ENCODE results near the gene ZNF318. TPM values are rescaled to one million over a fixed set of nuclear protein-coding genes. Genes with fewer than 3 reads are reported as not detected.
"Not testable (repeated sequence)": the region's sequence is repeated elsewhere in the genome, so short reads cannot be mapped to it uniquely, and the experiment has no call there.

Gene ZNF318
- total RNA-seq, 1 donor from 2014 or later, result 9.8 TPM

DNA sequence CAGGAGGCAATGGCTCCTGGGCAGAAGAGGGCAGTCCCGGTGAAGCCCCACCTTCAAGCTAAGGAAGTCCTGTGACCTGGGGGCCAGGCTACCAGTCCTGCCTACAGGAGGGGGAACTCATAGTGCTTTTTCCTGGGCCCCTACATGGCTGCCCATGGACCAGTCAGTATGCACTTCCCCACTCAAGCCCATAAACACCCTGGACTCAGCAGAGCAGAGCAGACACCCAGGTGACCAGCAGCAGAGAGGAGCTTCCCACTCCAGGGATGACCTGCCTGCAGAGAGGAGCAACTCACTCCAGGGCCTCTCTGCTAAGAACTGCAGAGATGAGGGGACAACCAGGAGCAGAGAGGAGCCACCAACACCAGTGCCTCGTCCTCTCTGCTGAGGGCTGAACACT is 43.6 kb upstream of the ZNF318 start:
- no peak overlapping the region for H3K27ac ChIP-seq (ENCODE audit: low read depth, low read length)
- H3K9ac ChIP-seq (ENCODE audit: low read length), result no peak overlapping the region
- H3K36me3 Mint-ChIP-seq (ENCODE audit: low read depth, unreplicated experiment), result no peaks in the 10 kb centered on the region
- FAIRE-seq (no peak), DNase-seq (ENCODE audit: low read depth) (no peak)
- no peaks in the 10 kb centered on the region for H3K79me2 ChIP-seq (ENCODE audit: insufficient read depth, low read length)
- TF ChIP-seq, protein P1, sequence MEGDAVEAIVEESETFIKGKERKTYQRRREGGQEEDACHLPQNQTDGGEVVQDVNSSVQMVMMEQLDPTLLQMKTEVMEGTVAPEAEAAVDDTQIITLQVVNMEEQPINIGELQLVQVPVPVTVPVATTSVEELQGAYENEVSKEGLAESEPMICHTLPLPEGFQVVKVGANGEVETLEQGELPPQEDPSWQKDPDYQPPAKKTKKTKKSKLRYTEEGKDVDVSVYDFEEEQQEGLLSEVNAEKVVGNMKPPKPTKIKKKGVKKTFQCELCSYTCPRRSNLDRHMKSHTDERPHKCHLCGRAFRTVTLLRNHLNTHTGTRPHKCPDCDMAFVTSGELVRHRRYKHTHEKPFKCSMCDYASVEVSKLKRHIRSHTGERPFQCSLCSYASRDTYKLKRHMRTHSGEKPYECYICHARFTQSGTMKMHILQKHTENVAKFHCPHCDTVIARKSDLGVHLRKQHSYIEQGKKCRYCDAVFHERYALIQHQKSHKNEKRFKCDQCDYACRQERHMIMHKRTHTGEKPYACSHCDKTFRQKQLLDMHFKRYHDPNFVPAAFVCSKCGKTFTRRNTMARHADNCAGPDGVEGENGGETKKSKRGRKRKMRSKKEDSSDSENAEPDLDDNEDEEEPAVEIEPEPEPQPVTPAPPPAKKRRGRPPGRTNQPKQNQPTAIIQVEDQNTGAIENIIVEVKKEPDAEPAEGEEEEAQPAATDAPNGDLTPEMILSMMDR (IDR thresholded peaks at IDR 0.05; ENCODE audit: insufficient read depth, low read depth, low read length), result no peak
- TF ChIP-seq EZH2 (IDR thresholded peaks at IDR 0.05; ENCODE audit: insufficient read depth, low read length), result no peak
- peaks cover 4% of the 10 kb centered on the region for H3K9me3 Mint-ChIP-seq (ENCODE audit: unreplicated experiment)
- no peaks in the 10 kb centered on the region for H3K27me3 ChIP-seq (ENCODE audit: insufficient read depth, low read length)
- peaks cover 38% of the 10 kb centered on the region for H3K27me3 Mint-ChIP-seq (ENCODE audit: low read depth, unreplicated experiment)
- H3K9me3 ChIP-seq (ENCODE audit: insufficient read depth, low read depth, low read length), result no peaks in the 10 kb centered on the region
- H3K4me1 Mint-ChIP-seq (ENCODE audit: low read depth, unreplicated experiment), result no peaks in the 10 kb centered on the region
- no peak overlapping the region for H3K27ac Mint-ChIP-seq (ENCODE audit: unreplicated experiment)
- H4K20me1 ChIP-seq (ENCODE audit: insufficient read depth, low read length), result no peaks in the 10 kb centered on the region
- no peak overlapping the region for H3K4me3 ChIP-seq (ENCODE audit: insufficient read depth, low read depth, low read length)
- H3K4me3 Mint-ChIP-seq (ENCODE audit: unreplicated experiment), result no peak overlapping the region
- no peaks in the 10 kb centered on the region for H3K36me3 ChIP-seq (ENCODE audit: insufficient read depth, low read length)
- no peaks in the 10 kb centered on the region for H3K4me1 ChIP-seq (ENCODE audit: insufficient read depth, low read length)
- no peak overlapping the region for H2AFZ ChIP-seq (ENCODE audit: low read depth, low read length)
- H3K4me2 ChIP-seq (ENCODE audit: low read length), result no peak overlapping the region

DNA sequence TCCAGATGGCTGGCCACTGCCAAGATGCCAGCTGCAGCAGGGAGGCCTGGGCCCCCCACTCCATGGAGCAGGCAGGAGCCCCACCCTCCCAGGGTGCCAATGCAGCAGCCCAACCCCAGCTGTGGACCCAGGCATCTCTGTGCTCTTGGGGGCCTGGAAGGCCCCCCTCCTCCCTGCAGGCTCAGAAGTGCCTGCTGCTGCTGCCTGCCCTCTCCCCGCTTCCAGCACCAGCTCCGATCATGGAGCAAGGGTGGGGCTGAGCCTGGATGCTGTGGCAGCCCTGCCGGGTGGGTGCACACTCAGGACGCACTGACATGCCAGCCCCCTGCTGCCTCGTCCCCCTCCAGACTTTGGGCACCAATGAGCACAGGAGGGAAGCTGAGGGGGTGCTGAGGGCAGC is 43.1 kb upstream of the ZNF318 start:
- Histone ChIP-seq H3K4me3 (ENCODE audit: insufficient read depth, low read depth, low read length) (no peak overlapping the region), H3K27me3 (ENCODE audit: insufficient read depth, low read length) (no peaks in the 10 kb centered on the region), H3K36me3 (ENCODE audit: insufficient read depth, low read length) (no peaks in the 10 kb centered on the region), H3K4me2 (ENCODE audit: low read length) (no peak overlapping the region), H3K79me2 (ENCODE audit: insufficient read depth, low read length) (no peaks in the 10 kb centered on the region), H3K9me3 (ENCODE audit: insufficient read depth, low read depth, low read length) (no peaks in the 10 kb centered on the region), H4K20me1 (ENCODE audit: insufficient read depth, low read length) (no peaks in the 10 kb centered on the region), H3K27ac (ENCODE audit: low read depth, low read length) (no peak overlapping the region), H3K9ac (ENCODE audit: low read length) (no peak overlapping the region), H2AFZ (ENCODE audit: low read depth, low read length) (no peak overlapping the region), H3K4me1 (ENCODE audit: insufficient read depth, low read length) (no peaks in the 10 kb centered on the region)
- DNase-seq (ENCODE audit: low read depth) (no peak), FAIRE-seq (no peak)
- Mint-ChIP-seq H3K27ac (ENCODE audit: unreplicated experiment) (no peak overlapping the region), H3K4me3 (ENCODE audit: unreplicated experiment) (no peak overlapping the region), H3K27me3 (ENCODE audit: low read depth, unreplicated experiment) (peaks cover 35% of the 10 kb centered on the region), H3K9me3 (ENCODE audit: unreplicated experiment) (peaks cover 4% of the 10 kb centered on the region), H3K36me3 (ENCODE audit: low read depth, unreplicated experiment) (no peaks in the 10 kb centered on the region), H3K4me1 (ENCODE audit: low read depth, unreplicated experiment) (no peaks in the 10 kb centered on the region)
- TF ChIP-seq, protein P1 (IDR thresholded peaks at IDR 0.05; ENCODE audit: insufficient read depth, low read depth, low read length), result no peak
- no peak for TF ChIP-seq EZH2 (IDR thresholded peaks at IDR 0.05; ENCODE audit: insufficient read depth, low read length)

DNA sequence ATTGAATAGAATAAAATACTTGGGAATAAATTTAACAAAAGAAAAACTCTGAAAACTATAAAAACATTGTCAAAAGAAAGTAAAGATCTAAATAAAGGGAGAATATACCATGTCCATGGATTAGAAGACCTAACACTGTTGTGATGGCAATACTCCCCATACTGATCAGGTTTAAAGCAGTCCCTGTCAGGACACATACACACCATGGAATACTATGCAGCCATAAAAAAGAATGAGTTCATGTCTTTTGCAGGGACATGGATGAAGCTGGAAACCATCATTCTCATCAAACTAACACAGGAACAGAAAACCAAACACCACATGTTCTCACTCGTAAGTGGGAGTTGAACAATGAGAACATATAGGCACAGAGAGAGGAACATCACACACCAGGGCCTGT is 41.3 kb upstream of the ZNF318 start:
- not testable (repeated sequence) for H4K20me1 ChIP-seq (ENCODE audit: insufficient read depth, low read length); H3K9ac ChIP-seq (ENCODE audit: low read length); H3K4me2 ChIP-seq (ENCODE audit: low read length); H3K4me1 Mint-ChIP-seq (ENCODE audit: low read depth, unreplicated experiment); DNase-seq (ENCODE audit: low read depth); H3K4me3 ChIP-seq (ENCODE audit: insufficient read depth, low read depth, low read length); H3K27me3 ChIP-seq (ENCODE audit: insufficient read depth, low read length); H3K79me2 ChIP-seq (ENCODE audit: insufficient read depth, low read length); H3K4me1 ChIP-seq (ENCODE audit: insufficient read depth, low read length); H3K9me3 Mint-ChIP-seq (ENCODE audit: unreplicated experiment); H3K36me3 Mint-ChIP-seq (ENCODE audit: low read depth, unreplicated experiment); FAIRE-seq; H3K27ac ChIP-seq (ENCODE audit: low read depth, low read length); H3K4me3 Mint-ChIP-seq (ENCODE audit: unreplicated experiment); H3K9me3 ChIP-seq (ENCODE audit: insufficient read depth, low read depth, low read length); H2AFZ ChIP-seq (ENCODE audit: low read depth, low read length); H3K27ac Mint-ChIP-seq (ENCODE audit: unreplicated experiment); H3K36me3 ChIP-seq (ENCODE audit: insufficient read depth, low read length)
- peaks cover 26% of the 10 kb centered on the region for H3K27me3 Mint-ChIP-seq (ENCODE audit: low read depth, unreplicated experiment)

All from astrocyte (in vitro differentiated cells and primary cell).